Erythroblast (primary cell): ENCODE data around the gene MALL.

Experiments used
- GATA1 ChIP-seq: IDR thresholded peaks from 2 replicates; pipeline ENCODE4 v1.6.1; 2011; ENCODE audit warnings: low read depth, mild to moderate bottlenecking, control low read depth, low read length, moderate library complexity
- POLR2A ChIP-seq: IDR thresholded peaks from 2 replicates; pipeline ENCODE4 v1.6.1; 2011; ENCODE audit warnings: mild to moderate bottlenecking, low read length

DNA sequence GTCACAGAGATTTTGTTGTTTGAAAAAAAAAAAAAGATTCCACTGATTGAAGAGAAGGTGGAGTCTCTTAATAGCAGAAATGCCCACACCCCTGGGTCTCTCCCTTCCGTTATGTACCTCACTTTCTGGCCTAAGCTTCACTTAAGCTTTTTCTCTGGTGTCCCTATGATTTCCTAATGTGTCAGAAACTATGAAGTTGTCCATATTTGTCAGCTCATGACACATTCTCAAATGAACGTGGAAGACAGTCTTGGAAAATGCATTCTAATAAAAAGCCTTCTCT, 5.4 kb upstream of the MALL start:
- TF ChIP-seq POLR2A (no peak), GATA1 (no peak)
